GM23248 (cell line): ENCODE data around the gene PLXND1. TPM values are rescaled to one million over a fixed set of nuclear protein-coding genes. Genes with fewer than 3 reads are reported as not detected.

Source experiments
- DNase-seq: peaks from one replicate; pipeline ENCODE4 v3.0.0-alpha.2; 2015
- H2AFZ ChIP-seq: fragments of 200-600 bp; sonication (generic); 2 replicates; pipeline ENCODE4 v1.6.1; 2016; ENCODE audit warnings: antibody characterized with exemption
- H3F3A ChIP-seq: fragments of 200-600 bp; sonication (generic); 2 replicates; pipeline ENCODE4 v1.6.1; 2016; ENCODE audit warnings: mild to moderate bottlenecking, antibody characterized with exemption, mixed run types; ENCODE audit not compliant: insufficient read depth
- H3K27ac ChIP-seq: fragments of 200-600 bp; sonication (generic); 2 replicates; pipeline ENCODE4 v1.5.1; 2016; ENCODE audit warnings: mild to moderate bottlenecking
- H3K27me3 ChIP-seq: fragments of 200-600 bp; sonication (generic); replicated peaks from 2 replicates; pipeline ENCODE4 v1.6.1; 2016; ENCODE audit warnings: mild to moderate bottlenecking; ENCODE audit not compliant: insufficient read depth
- H3K36me3 ChIP-seq: fragments of 200-600 bp; sonication (generic); 2 replicates; pipeline ENCODE4 v1.6.1; 2016; ENCODE audit warnings: low read depth, mild to moderate bottlenecking
- H3K4me1 ChIP-seq: fragments of 200-600 bp; sonication (generic); 2 replicates; pipeline ENCODE4 v1.6.1; 2016; ENCODE audit warnings: mild to moderate bottlenecking; ENCODE audit not compliant: insufficient read depth
- H3K4me2 ChIP-seq: fragments of 200-600 bp; sonication (generic); one replicate; pipeline ENCODE4 v1.6.1; 2016; ENCODE audit warnings: mild to moderate bottlenecking; ENCODE audit not compliant: unreplicated experiment
- H3K4me3 ChIP-seq: fragments of 200-600 bp; sonication (generic); 2 replicates; pipeline ENCODE4 v1.5.1; 2016; ENCODE audit warnings: mild to moderate bottlenecking
- H3K79me2 ChIP-seq: fragments of 200-600 bp; sonication (generic); 2 replicates; pipeline ENCODE4 v1.6.1; 2016; ENCODE audit warnings: mild to moderate bottlenecking; ENCODE audit not compliant: insufficient read depth
- H3K9ac ChIP-seq: fragments of 200-600 bp; sonication (generic); 2 replicates; pipeline ENCODE4 v1.6.1; 2016; ENCODE audit warnings: mild to moderate bottlenecking
- H3K9me2 ChIP-seq: fragments of 200-600 bp; sonication (generic); 2 replicates; pipeline ENCODE4 v1.6.1; 2016; ENCODE audit warnings: mixed run types, mild to moderate bottlenecking, moderate library complexity; ENCODE audit not compliant: insufficient read depth
- H3K9me3 ChIP-seq: fragments of 200-600 bp; sonication (generic); one replicate; pipeline ENCODE4 v1.6.1; 2017; ENCODE audit warnings: low read depth
- H4K20me1 ChIP-seq: fragments of 200-600 bp; sonication (generic); 2 replicates; pipeline ENCODE4 v1.6.0; 2016; ENCODE audit not compliant: insufficient read depth
- EZH2 ChIP-seq: fragments of 200-600 bp; sonication (generic); IDR thresholded peaks from 2 replicates; pipeline ENCODE4 v1.6.1; 2018; ENCODE audit warnings: antibody characterized with exemption, mild to moderate bottlenecking; ENCODE audit not compliant: insufficient read depth, poor library complexity, severe bottlenecking
- EZH2phosphoT487 ChIP-seq: fragments of 200-600 bp; sonication (generic); IDR thresholded peaks from 2 replicates; pipeline ENCODE4 v1.6.1; 2018; ENCODE audit warnings: antibody characterized with exemption, moderate library complexity, mild to moderate bottlenecking, low read depth; ENCODE audit not compliant: insufficient read depth
- WGBS, 2 experiments: methylation state at CpG; one replicate each; pipeline ENCODE4 v1.1.6; 2015 to 2017; ENCODE audit warnings: low lambda C conversion rate in 2 of 2, low coverage in 1 of 2; ENCODE audit errors: missing lambda C conversion rate in 2 of 2; 5-methylcytosine and 5-hydroxymethylcytosine counted together
- in situ Hi-C: fragments of 300-500 bp; cut with MboI; formaldehyde crosslinking; loops from 2 replicates; pipeline ENCODE4 v1.15.0; 2020
- polyA plus RNA-seq: library from polyadenylated mRNA; unstranded; fragments of >200 nt; fragmentation: Nextera tagmentation; extraction: Ambion mirVana; gene quantifications from 2 replicates; pipeline ENCODE4 v1.2.1, GENCODE V29; 2016
- total RNA-seq: library from RNA; depleted of rRNA; stranded (reverse); fragments of >200 nt; shearing (Covaris generic); gene quantifications from 2 replicates; pipeline ENCODE4 v1.2.3, GENCODE V29; 2014

The PLXND1 gene
- total and polyA plus RNA-seq, 2 experiments from 2014 or later = 37.4 to 83.0 TPM

DNA sequence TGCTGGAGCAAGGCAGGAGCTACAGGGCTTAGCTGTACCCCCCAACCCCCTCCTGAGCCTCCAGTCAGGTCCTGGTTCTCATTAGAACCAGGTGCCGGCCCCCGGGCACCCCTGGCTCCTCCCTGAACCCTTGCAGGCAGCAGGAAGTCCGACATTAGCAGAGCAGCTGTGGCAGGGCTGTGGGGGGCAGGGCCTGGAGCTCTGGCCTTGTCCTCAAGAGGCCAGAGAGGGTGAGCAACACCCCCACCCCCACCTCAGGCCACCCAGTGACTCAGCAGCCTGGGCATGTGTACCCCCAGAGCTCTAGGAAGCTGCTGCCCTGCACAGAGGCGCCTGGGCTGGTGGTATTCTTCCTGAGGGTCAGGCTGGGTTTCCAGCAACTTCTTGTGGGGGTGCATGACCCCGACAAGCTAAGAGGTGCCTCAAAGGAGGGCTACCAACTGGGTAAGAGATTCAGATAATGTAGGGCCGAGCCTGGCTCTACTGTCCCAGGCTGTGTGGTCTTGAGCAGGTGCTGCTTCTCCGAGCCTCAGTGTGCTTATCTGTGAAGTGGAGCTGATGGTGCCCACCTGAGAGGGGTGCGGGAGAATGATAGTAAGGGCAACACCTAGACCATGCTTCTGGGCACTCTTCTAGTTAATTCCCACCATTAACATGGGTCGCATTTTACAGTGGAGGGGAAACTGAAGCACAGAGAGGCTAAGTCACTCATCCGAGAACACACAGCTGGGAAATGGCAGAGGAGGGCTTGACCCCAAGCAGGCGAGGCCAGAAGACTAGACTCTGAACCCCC lies 47.5 kb downstream of the PLXND1 start:
- peaks cover 4% of the 10 kb centered on the region; the same call in 1 of the 2 replicates for H3K36me3 ChIP-seq
- no peak overlapping the region for H2AFZ ChIP-seq
- in situ Hi-C loops = no loop called here
- no peaks in the 10 kb centered on the region for H3K27me3 ChIP-seq
- no peak overlapping the region for H3K4me3 ChIP-seq
- no peaks in the 10 kb centered on the region for H3K9me2 ChIP-seq
- 66 to 67% methylated on average over 11 of the region's 11 CpGs for WGBS, 2 experiments
- no peak for TF ChIP-seq EZH2phosphoT487
- no peak for TF ChIP-seq EZH2
- no peaks in the 10 kb centered on the region for H3K9me3 ChIP-seq
- H3K79me2 ChIP-seq = no peaks in the 10 kb centered on the region
- peak overlapping the region; percentile 65 for H3K27ac ChIP-seq
- H4K20me1 ChIP-seq = no peaks in the 10 kb centered on the region
- H3K4me1 ChIP-seq = peaks cover 36% of the 10 kb centered on the region
- H3F3A ChIP-seq = peaks cover 29% of the 10 kb centered on the region; the same call in 1 of the 2 replicates
- H3K9ac ChIP-seq = peak overlapping the region; percentile 36
- peak overlapping the region; percentile 33 for H3K4me2 ChIP-seq
- DNase-seq = peak; percentile 79

DNA sequence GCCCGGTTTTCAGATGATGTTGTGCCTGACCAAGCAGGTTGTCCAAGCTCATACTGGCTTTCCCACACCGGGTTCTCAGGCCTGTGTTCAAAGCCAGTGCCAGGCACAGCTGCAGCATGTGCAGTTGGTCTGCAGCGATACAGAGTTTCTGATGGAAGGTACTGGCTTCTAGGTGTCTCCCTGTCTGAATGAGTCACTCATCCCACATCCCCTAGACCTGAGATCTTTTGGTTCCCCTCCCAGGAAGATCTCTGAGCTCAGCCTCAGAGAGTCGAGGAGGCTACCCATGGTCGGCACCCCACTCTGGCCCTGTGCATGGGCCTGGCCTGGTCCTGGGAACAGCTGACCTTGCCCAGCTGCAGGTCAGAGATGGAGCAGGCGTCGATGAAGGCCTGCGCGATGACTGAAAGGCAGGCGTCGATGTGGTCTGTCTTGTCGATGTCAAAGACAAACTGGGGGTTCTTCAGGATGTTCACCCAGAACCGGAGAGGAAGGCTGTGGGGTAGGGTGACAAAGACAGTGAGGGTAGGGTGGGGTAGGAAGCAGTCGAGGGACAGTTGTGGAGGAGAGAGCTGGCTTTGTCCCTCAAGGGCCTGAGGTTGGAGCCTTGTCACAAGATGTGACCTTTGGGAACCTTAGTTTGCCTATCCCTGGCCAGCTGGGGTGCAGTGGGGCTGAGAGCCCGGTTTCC lies 48.2 kb downstream of the PLXND1 start:
- H3K27me3 ChIP-seq = no peaks in the 10 kb centered on the region
- no peak overlapping the region for H3K4me3 ChIP-seq
- peak; percentile 28 for DNase-seq

DNA sequence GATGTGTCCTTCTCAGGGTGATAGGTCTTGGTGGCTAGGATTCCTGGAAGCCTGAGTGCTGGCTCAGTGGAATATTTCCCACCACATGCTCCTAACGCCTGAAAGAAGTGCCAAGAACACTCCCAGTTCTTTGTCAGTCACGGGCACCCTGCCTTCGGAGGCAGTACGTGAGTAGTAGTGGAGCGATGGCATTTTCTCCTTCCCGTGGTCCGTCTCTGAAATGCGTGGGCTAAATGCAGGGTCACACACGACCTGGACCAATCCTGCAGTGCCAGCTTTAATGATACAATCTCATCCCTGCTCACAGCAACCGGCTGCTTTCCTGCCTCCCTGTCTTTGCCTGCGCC lies 49.0 kb downstream of the PLXND1 start:
- Histone ChIP-seq H2AFZ (no peak overlapping the region), H3K36me3 (peaks cover 4% of the 10 kb centered on the region; the same call in 1 of the 2 replicates), H3K27me3 (no peaks in the 10 kb centered on the region), H3K4me2 (no peak overlapping the region), H4K20me1 (no peaks in the 10 kb centered on the region), H3K79me2 (no peaks in the 10 kb centered on the region), H3K9me3 (no peaks in the 10 kb centered on the region), H3K4me3 (no peak overlapping the region), H3F3A (peaks cover 27% of the 10 kb centered on the region; the same call in 1 of the 2 replicates), H3K9me2 (no peaks in the 10 kb centered on the region), H3K4me1 (peaks cover 36% of the 10 kb centered on the region), H3K9ac (peak overlapping the region; percentile 36), H3K27ac (peak overlapping the region; percentile 65)
- peak; percentile 89 for DNase-seq
- 23 to 32% methylated on average over 11 of the region's 11 CpGs for WGBS, 2 experiments
- TF ChIP-seq EZH2 (no peak), EZH2phosphoT487 (no peak)
- in situ Hi-C loops = no loop called here

More for the DNA sequence above, 48.2 kb downstream of the PLXND1 start:
- H4K20me1 ChIP-seq = no peaks in the 10 kb centered on the region
- 77 to 83% methylated on average over 15 of the region's 15 CpGs for WGBS, 2 experiments
- TF ChIP-seq EZH2phosphoT487 = no peak
- no peak for TF ChIP-seq EZH2
- no peaks in the 10 kb centered on the region for H3K79me2 ChIP-seq
- in situ Hi-C loops = no loop called here
- H3K36me3 ChIP-seq = peaks cover 4% of the 10 kb centered on the region; the same call in 1 of the 2 replicates
- H3K9ac ChIP-seq = peak overlapping the region; percentile 36
- H3F3A ChIP-seq = peaks cover 29% of the 10 kb centered on the region; the same call in 1 of the 2 replicates
- peak overlapping the region; percentile 33 for H3K4me2 ChIP-seq
- no peaks in the 10 kb centered on the region for H3K9me3 ChIP-seq
- no peak overlapping the region for H2AFZ ChIP-seq
- peak overlapping the region; percentile 65 for H3K27ac ChIP-seq
- H3K4me1 ChIP-seq = peaks cover 36% of the 10 kb centered on the region
- H3K9me2 ChIP-seq = no peaks in the 10 kb centered on the region

GRCh38 chr3:129556890-129557547 lies 49.5 kb downstream of the PLXND1 start:
- peak overlapping the region; percentile 46; the same call in 1 of the 2 replicates for H3K9ac ChIP-seq
- H3F3A ChIP-seq = peaks cover 23% of the 10 kb centered on the region; the same call in 1 of the 2 replicates
- H3K27ac ChIP-seq = peak overlapping the region; percentile 65
- in situ Hi-C loops = no loop called here
- H3K9me3 ChIP-seq = no peaks in the 10 kb centered on the region
- H3K36me3 ChIP-seq = peaks cover 4% of the 10 kb centered on the region; the same call in 1 of the 2 replicates
- H3K79me2 ChIP-seq = no peaks in the 10 kb centered on the region
- H3K4me2 ChIP-seq = no peak overlapping the region
- H3K4me1 ChIP-seq = peaks cover 36% of the 10 kb centered on the region
- H3K9me2 ChIP-seq = no peaks in the 10 kb centered on the region
- no peak for DNase-seq
- H4K20me1 ChIP-seq = no peaks in the 10 kb centered on the region
- H3K4me3 ChIP-seq = no peak overlapping the region
- 75% methylated on average over 27 to 31 of the region's 31 CpGs for WGBS, 2 experiments
- H3K27me3 ChIP-seq = no peaks in the 10 kb centered on the region
- H2AFZ ChIP-seq = no peak overlapping the region
- TF ChIP-seq EZH2phosphoT487 = no peak
- TF ChIP-seq EZH2 = no peak
